Ascending aorta (tissue), 2 donors: ENCODE results near the gene RNF145. TPM values are rescaled to one million over a fixed set of nuclear protein-coding genes. Genes with fewer than 3 reads are reported as not detected.
A peak's percentile ranks its signal among the peaks of the same experiment; 100 is the strongest.

ENCODE experiments used
- DNase-seq, 2 donors: peaks; one replicate each; pipeline ENCODE4 v3.0.0-alpha.2; 2019; ENCODE audit warnings: low spot score in 2 of 2
- H3K27ac ChIP-seq, 2 donors: fragments of 200-600 bp; sonication (generic); one replicate each; pipeline ENCODE4 v1.5.1; 2016 to 2017; ENCODE audit warnings: mild to moderate bottlenecking in 1 of 2
- H3K27me3 ChIP-seq: fragments of 200-600 bp; sonication (generic); one replicate; pipeline ENCODE4 v1.5.1; 2017
- H3K36me3 ChIP-seq, 2 donors: fragments of 200-600 bp; sonication (generic); one replicate each; pipeline ENCODE4 v1.5.1; 2016
- H3K4me1 ChIP-seq, 2 donors: fragments of 200-600 bp; sonication (generic); one replicate each; pipeline ENCODE4 v1.5.1; 2016 to 2017; ENCODE audit warnings: mild to moderate bottlenecking in 1 of 2
- H3K4me3 ChIP-seq, 2 donors: fragments of 200-600 bp; sonication (generic); one replicate each; pipeline ENCODE4 v1.5.1; 2016 to 2017; ENCODE audit warnings: mild to moderate bottlenecking in 1 of 2
- H3K9me3 ChIP-seq, 2 donors: fragments of 200-600 bp; sonication (generic); one replicate each; pipeline ENCODE4 v1.5.1; 2016
- intact Hi-C: fragments of 100-400 bp; cut with DNase I; formaldehyde crosslinking; loops from one replicate; pipeline ENCODE4 v1.15.1; 2023
- total RNA-seq: library from RNA; depleted of rRNA; stranded (reverse); fragments of >200 nt; gene quantifications from one replicate; pipeline ENCODE4 v1.1.0, GENCODE V29; 2016
- TF ChIP-seq, protein P1 (sequence below), 3 experiments: fragments of 200-600 bp in 2 of 3; fragments of 450-650 bp in 1 of 3; sonication (generic) in 2 of 3; IDR thresholded peaks; one replicate each; pipeline ENCODE4 v1.5.1; 2016 to 2019; ENCODE audit warnings: antibody characterized with exemption in 3 of 3, mild to moderate bottlenecking in 1 of 3, moderate library complexity in 1 of 3

Gene RNF145
- 47.8 TPM for total RNA-seq

- Histone ChIP-seq H3K9me3 (no peaks in the 10 kb centered on the region), H3K27ac (peak within 1 kb of the TSS; percentile 79 to 97), H3K36me3 (no peaks in the 10 kb centered on the region), H3K4me3 (peak within 1 kb of the TSS; percentile 94 to 100), H3K4me1 (peaks cover 3 to 12% of the 10 kb centered on the region in 2 donors), H3K27me3 (no peaks in the 10 kb centered on the region)
- intact Hi-C loops = loop anchor here (1.0 to 5.0 kb wide), 4 partner anchors 31 to 1352 kb away; partner anchors contain the start of genes CLINT1 and UBLCP1
- DNase-seq = peak; percentile 67 to 94
- TF ChIP-seq, protein P1, sequence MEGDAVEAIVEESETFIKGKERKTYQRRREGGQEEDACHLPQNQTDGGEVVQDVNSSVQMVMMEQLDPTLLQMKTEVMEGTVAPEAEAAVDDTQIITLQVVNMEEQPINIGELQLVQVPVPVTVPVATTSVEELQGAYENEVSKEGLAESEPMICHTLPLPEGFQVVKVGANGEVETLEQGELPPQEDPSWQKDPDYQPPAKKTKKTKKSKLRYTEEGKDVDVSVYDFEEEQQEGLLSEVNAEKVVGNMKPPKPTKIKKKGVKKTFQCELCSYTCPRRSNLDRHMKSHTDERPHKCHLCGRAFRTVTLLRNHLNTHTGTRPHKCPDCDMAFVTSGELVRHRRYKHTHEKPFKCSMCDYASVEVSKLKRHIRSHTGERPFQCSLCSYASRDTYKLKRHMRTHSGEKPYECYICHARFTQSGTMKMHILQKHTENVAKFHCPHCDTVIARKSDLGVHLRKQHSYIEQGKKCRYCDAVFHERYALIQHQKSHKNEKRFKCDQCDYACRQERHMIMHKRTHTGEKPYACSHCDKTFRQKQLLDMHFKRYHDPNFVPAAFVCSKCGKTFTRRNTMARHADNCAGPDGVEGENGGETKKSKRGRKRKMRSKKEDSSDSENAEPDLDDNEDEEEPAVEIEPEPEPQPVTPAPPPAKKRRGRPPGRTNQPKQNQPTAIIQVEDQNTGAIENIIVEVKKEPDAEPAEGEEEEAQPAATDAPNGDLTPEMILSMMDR (IDR thresholded peaks at IDR 0.05) = no peak
These were observed at the start of gene RNF145 for GRCh38 chr5:159209438-159210209. RNF145 (minus strand) TSS chr5:159209553; CDS start chr5:159203617, 5,936 bp downstream.

GRCh38 chr5:159258361-159258760 is 49.0 kb upstream of the RNF145 start:
- Histone ChIP-seq H3K9me3 (no peaks in the 10 kb centered on the region), H3K36me3 (no peaks in the 10 kb centered on the region), H3K4me3 (no peak overlapping the region), H3K27ac (no peak overlapping the region), H3K4me1 (peaks cover 0 to 4% of the 10 kb centered on the region in 2 donors), H3K27me3 (no peaks in the 10 kb centered on the region)
- TF ChIP-seq, protein P1 (IDR thresholded peaks at IDR 0.05) = no peak
- intact Hi-C loops = no loop called here
- DNase-seq = no peak

DNA sequence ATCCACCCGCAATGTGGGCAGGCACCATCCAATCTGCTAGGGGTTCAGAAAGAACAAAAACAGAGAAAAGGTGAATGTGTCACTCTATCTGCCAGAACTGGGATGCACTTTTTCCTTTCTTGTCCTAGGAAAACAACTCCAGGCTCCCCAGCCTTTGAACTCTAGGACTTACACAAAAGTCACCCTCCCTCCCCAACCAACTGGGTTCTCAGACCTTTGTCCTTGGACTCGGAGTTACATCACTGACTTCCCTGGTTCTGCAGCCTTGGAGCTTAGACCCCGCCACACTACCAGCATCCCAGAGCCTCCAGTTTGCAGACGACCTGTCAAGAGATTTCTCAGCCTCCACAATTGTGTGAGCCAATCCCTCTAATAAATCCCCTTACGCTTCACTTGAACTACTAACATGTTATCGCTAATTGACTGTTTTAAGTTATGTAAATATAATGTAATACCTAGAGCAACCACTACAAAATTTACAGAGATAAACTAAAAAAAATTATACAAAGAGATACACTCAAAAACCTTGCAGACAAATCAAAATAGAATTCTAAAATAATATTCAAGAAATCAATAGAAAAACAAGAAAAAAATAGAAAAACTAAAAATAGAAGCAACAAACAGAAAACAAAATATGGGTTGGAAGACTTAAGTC is 48.4 kb upstream of the RNF145 start:
- Histone ChIP-seq H3K4me1 (peaks cover 0 to 4% of the 10 kb centered on the region in 2 donors), H3K27ac (no peak overlapping the region), H3K27me3 (no peaks in the 10 kb centered on the region), H3K9me3 (no peaks in the 10 kb centered on the region), H3K4me3 (no peak overlapping the region), H3K36me3 (no peaks in the 10 kb centered on the region)
- intact Hi-C loops = no loop called here
- no peak for DNase-seq
- TF ChIP-seq, protein P1 (IDR thresholded peaks at IDR 0.05) = no peak

DNA sequence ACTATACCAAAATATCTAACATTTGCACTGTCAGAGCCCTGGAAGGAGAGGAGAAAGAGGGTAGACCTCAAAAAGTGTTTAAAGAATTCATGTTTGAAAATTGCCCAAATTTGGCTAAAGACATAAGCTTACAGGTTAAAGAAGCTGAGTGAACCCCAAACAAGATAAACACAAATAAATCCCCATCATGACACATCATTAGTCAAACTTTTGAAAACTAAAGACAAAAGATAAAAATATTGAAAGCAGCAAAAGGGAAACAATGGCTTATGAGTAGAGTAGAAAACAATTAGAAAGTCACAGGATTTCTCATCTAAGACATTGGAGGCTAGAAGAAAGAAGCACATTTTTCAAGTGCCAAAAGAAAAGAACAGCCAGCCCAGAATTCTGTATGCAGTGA is 47.7 kb upstream of the RNF145 start:
- Histone ChIP-seq H3K27me3 (no peaks in the 10 kb centered on the region), H3K36me3 (no peaks in the 10 kb centered on the region), H3K27ac (no peak overlapping the region), H3K4me3 (no peak overlapping the region), H3K9me3 (no peaks in the 10 kb centered on the region), H3K4me1 (no peaks in the 10 kb centered on the region)
- DNase-seq = no peak
- TF ChIP-seq, protein P1 (IDR thresholded peaks at IDR 0.05) = no peak
- intact Hi-C loops = no loop called here

DNA sequence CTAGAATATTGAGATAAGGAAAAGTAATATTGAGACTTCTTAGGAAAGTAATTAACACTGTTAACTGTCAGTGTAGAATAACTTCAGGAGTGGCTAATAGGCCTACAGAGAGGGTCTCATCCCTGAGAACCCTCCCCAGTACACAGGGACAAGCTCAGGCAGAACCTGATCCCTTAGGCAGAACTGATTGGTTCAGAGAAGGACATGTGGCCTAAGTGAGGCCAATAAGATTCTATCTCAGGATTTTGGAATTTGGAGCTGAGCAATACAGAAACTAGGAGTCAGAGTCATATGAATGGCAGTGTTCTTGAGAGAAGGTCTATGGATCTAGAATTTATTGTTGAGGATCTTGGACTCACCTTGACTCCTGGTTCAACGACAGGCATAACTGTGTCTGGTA is 42.8 kb upstream of the RNF145 start:
- Histone ChIP-seq H3K27ac (no peak overlapping the region), H3K27me3 (no peaks in the 10 kb centered on the region), H3K9me3 (no peaks in the 10 kb centered on the region), H3K4me3 (no peak overlapping the region), H3K4me1 (no peaks in the 10 kb centered on the region), H3K36me3 (no peaks in the 10 kb centered on the region)
- no peak for DNase-seq
- intact Hi-C loops = no loop called here
- TF ChIP-seq, protein P1 (IDR thresholded peaks at IDR 0.05) = no peak
